Mesothelial cell of epicardium (in vitro differentiated cells): ENCODE measurements around the gene SPZ1. TPM values are rescaled to one million over a fixed set of nuclear protein-coding genes. Genes with fewer than 3 reads are reported as not detected.

Source experiments
- DNase-seq, 2 experiments: peaks; one replicate each; pipeline ENCODE4 v3.0.0; 2021; ENCODE audit warnings: low spot score in 2 of 2; ENCODE audit not compliant: unreplicated experiment in 2 of 2
- H3K27ac Mint-ChIP-seq: 2 replicates; pipeline ENCODE4 v1.8.0; 2021; ENCODE audit warnings: mixed read lengths
- H3K27me3 Mint-ChIP-seq: 2 replicates; pipeline ENCODE4 v1.8.0; 2021; ENCODE audit warnings: low read depth, mixed read lengths
- H3K36me3 Mint-ChIP-seq: 2 replicates; pipeline ENCODE4 v1.8.0; 2021; ENCODE audit warnings: mixed read lengths
- H3K4me1 Mint-ChIP-seq: 2 replicates; pipeline ENCODE4 v1.8.0; 2021; ENCODE audit warnings: mixed read lengths
- H3K4me3 Mint-ChIP-seq: 2 replicates; pipeline ENCODE4 v1.8.0; 2021; ENCODE audit warnings: mild to moderate bottlenecking, moderate library complexity, mixed read lengths
- H3K9me3 Mint-ChIP-seq: 2 replicates; pipeline ENCODE4 v1.8.0; 2021; ENCODE audit warnings: mixed read lengths
- total RNA-seq: library from RNA; stranded (reverse); gene quantifications from 3 replicates; pipeline ENCODE4 v1.2.1, GENCODE V29; 2021
- TF ChIP-seq, protein P1 (sequence below): fragments of 200-600 bp; sonication (generic); IDR thresholded peaks from one replicate; pipeline ENCODE4 v1.5.0; 2021; ENCODE audit warnings: antibody characterized with exemption; ENCODE audit not compliant: unreplicated experiment

Gene SPZ1
- total RNA-seq, 1 donor from 2014 or later: not detected

- Mint-ChIP-seq H3K27me3 (no peaks in the 10 kb centered on the region), H3K4me3 (no peak overlapping the region), H3K9me3 (peaks cover 5% of the 10 kb centered on the region), H3K36me3 (no peaks in the 10 kb centered on the region), H3K27ac (no peak overlapping the region), H3K4me1 (peaks cover 4% of the 10 kb centered on the region)
- DNase-seq: no peak
- TF ChIP-seq, protein P1, sequence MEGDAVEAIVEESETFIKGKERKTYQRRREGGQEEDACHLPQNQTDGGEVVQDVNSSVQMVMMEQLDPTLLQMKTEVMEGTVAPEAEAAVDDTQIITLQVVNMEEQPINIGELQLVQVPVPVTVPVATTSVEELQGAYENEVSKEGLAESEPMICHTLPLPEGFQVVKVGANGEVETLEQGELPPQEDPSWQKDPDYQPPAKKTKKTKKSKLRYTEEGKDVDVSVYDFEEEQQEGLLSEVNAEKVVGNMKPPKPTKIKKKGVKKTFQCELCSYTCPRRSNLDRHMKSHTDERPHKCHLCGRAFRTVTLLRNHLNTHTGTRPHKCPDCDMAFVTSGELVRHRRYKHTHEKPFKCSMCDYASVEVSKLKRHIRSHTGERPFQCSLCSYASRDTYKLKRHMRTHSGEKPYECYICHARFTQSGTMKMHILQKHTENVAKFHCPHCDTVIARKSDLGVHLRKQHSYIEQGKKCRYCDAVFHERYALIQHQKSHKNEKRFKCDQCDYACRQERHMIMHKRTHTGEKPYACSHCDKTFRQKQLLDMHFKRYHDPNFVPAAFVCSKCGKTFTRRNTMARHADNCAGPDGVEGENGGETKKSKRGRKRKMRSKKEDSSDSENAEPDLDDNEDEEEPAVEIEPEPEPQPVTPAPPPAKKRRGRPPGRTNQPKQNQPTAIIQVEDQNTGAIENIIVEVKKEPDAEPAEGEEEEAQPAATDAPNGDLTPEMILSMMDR: no peak
Observed at GRCh38 chr5:80369521-80369920, 49.7 kb downstream of the SPZ1 start.

- no peak overlapping the region for H3K4me3 Mint-ChIP-seq
- peaks cover 4% of the 10 kb centered on the region for H3K4me1 Mint-ChIP-seq
- no peak overlapping the region for H3K27ac Mint-ChIP-seq
- H3K36me3 Mint-ChIP-seq: no peaks in the 10 kb centered on the region
- no peak for DNase-seq
- no peaks in the 10 kb centered on the region for H3K27me3 Mint-ChIP-seq
- H3K9me3 Mint-ChIP-seq: peaks cover 5% of the 10 kb centered on the region
- TF ChIP-seq, protein P1: no peak
Observed at GRCh38 chr5:80370390-80370789, 50.6 kb downstream of the SPZ1 start.

Other genes with a start within 250 kb of the SPZ1 start
- gene SERINC5, start 64.0 kb upstream of the SPZ1 start, total RNA-seq: 87.6 to 91.0 TPM (median 89.5 TPM) in 3 replicates
- 67.6 to 76.6 TPM (median 75.1 TPM) in 3 replicates for gene ZFYVE16, start 88.1 kb downstream of the SPZ1 start, total RNA-seq
- gene FAM151B, start 168.1 kb downstream of the SPZ1 start, total RNA-seq: 1.5 to 2.3 TPM (median 1.9 TPM) in 3 replicates